HEK293T (cell line): ENCODE results near the gene NDUFV1.
"Not testable (repeated sequence)": the region's sequence is repeated elsewhere in the genome, so short reads cannot be mapped to it uniquely, and the experiment has no call there.

Experiments used
- CTCF ChIA-PET: fragments of 350-600 bp; formaldehyde crosslinking; extraction: SDS; loops from one replicate; lab custom pipeline; 2021; ENCODE audit warnings: antibody characterized with exemption, inconsistent platforms; lab: Yijun Ruan, JAX
- POLR2A ChIA-PET: fragments of 350-600 bp; formaldehyde crosslinking; extraction: SDS; loops from one replicate; lab custom pipeline; 2020; ENCODE audit warnings: antibody characterized with exemption, inconsistent platforms; lab: Yijun Ruan, JAX
- DNase-seq: peaks from one replicate; pipeline ENCODE4 v3.0.0; 2012; ENCODE audit warnings: mixed read lengths; ENCODE audit errors: extremely low spot score
- ARNT ChIP-seq: fragments of 450-650 bp; IDR thresholded peaks from 2 replicates; pipeline ENCODE4 v1.6.1; 2017; ENCODE audit warnings: mild to moderate bottlenecking
- BHLHE40 ChIP-seq: fragments of 450-650 bp; IDR thresholded peaks from 2 replicates; pipeline ENCODE4 v1.6.1; 2016; ENCODE audit warnings: mild to moderate bottlenecking, moderate library complexity, borderline replicate concordance
- CTBP1 ChIP-seq: fragments of 450-650 bp; IDR thresholded peaks from 2 replicates; pipeline ENCODE4 v1.6.1; 2016; ENCODE audit warnings: borderline replicate concordance
- ELF4 ChIP-seq: fragments of 450-650 bp; IDR thresholded peaks from 2 replicates; pipeline ENCODE4 v1.6.1; 2017; ENCODE audit warnings: antibody characterized with exemption
- FOXA1 ChIP-seq: fragments of 450-650 bp; IDR thresholded peaks from 2 replicates; pipeline ENCODE4 v1.6.1; 2016; ENCODE audit warnings: mild to moderate bottlenecking
- FOXK2 ChIP-seq: fragments of 450-650 bp; IDR thresholded peaks from 2 replicates; pipeline ENCODE4 v1.6.1; 2016; ENCODE audit warnings: mild to moderate bottlenecking
- FOXM1 ChIP-seq: fragments of 450-650 bp; IDR thresholded peaks from 2 replicates; pipeline ENCODE4 v1.6.1; 2017; ENCODE audit warnings: mild to moderate bottlenecking, borderline replicate concordance
- HDGF ChIP-seq: fragments of 450-650 bp; IDR thresholded peaks from 2 replicates; pipeline ENCODE4 v1.6.1; 2017; ENCODE audit warnings: antibody characterized with exemption, borderline replicate concordance
- L3MBTL2 ChIP-seq: fragments of 450-650 bp; conservative IDR thresholded peaks from 2 replicates; pipeline ENCODE4 v1.6.1; 2016; ENCODE audit warnings: mild to moderate bottlenecking
- LEF1 ChIP-seq: fragments of 450-650 bp; IDR thresholded peaks from 2 replicates; pipeline ENCODE4 v1.6.1; 2017; ENCODE audit warnings: mild to moderate bottlenecking, borderline replicate concordance
- NFRKB ChIP-seq: fragments of 450-650 bp; IDR thresholded peaks from 2 replicates; pipeline ENCODE4 v1.6.1; 2016; ENCODE audit warnings: mild to moderate bottlenecking, moderate library complexity
- PKNOX1 ChIP-seq: fragments of 450-650 bp; IDR thresholded peaks from 2 replicates; pipeline ENCODE4 v1.6.1; 2016
- SP1 ChIP-seq: fragments of 450-650 bp; IDR thresholded peaks from 2 replicates; pipeline ENCODE4 v1.6.1; 2017
- SUZ12 ChIP-seq: fragments of 450-650 bp; IDR thresholded peaks from 2 replicates; pipeline ENCODE4 v1.6.1; 2016; ENCODE audit warnings: mild to moderate bottlenecking
- TARDBP ChIP-seq: fragments of 450-650 bp; IDR thresholded peaks from 2 replicates; pipeline ENCODE4 v1.6.1; 2016
- ZNF384 ChIP-seq: fragments of 450-650 bp; IDR thresholded peaks from 2 replicates; pipeline ENCODE4 v1.6.1; 2016

NDUFV1 gene

DNA sequence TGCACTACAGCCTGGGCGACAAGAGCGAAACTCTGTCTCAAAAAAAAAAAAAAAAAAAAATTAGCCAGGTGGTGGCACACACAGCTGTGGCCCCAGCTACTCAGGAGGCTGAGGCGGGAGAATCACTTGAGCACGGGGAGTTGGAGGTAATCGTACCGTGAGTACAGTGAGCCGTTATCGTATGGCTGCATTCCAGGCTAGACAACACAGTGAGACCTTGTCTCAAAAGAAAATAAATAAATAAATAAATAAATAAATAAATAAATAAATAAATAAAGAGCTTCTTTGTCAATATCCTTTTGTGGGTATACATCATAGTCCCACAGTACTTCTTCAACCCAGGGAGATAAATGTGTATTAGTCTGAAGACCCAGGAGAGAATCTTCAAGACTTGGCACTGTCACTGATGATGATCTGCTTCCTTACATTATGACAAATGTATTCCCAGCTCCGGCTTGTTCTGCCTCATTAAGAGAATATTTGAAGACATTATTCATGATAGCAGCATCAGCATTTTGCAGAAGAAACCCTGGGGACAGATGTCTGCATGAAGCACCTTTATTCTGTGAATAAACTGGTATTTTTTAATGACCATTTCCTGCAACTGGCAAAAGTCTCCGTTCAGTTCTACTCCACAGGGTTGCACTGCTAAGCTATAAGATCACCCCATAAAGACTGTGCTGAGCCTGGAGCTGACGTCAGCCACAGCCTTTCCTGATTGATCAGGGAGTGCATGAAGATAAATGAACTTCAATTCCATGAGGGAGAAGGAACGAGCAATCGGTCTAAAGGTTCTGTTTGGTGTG, 45.4 kb downstream of the NDUFV1 start:
- POLR2A ChIA-PET, result no interaction called here
- DNase-seq, result no peak
- CTCF ChIA-PET, result interaction anchor here (2.7 kb wide), 1 partner anchor 22 kb away, joined by 10 read pairs; the partner anchor contains the start of gene NUDT8
- TF ChIP-seq FOXM1, result no peak
- no peak for TF ChIP-seq ELF4
- no peak for TF ChIP-seq SUZ12
- no peak for TF ChIP-seq CTBP1
- no peak for TF ChIP-seq FOXA1
- no peak for TF ChIP-seq TARDBP
- TF ChIP-seq LEF1, result no peak
- no peak for TF ChIP-seq L3MBTL2
- no peak for TF ChIP-seq HDGF
- TF ChIP-seq ZNF384, result no peak

GRCh38 chr11:67652965-67653845, 46.5 kb downstream of the NDUFV1 start:
- DNase-seq, result no peak
- CTCF ChIA-PET, result interaction anchor here (2.7 kb wide), 1 partner anchor 23 kb away, joined by 10 read pairs; the partner anchor contains the start of gene NUDT8
- POLR2A ChIA-PET, result no interaction called here
- no peak for TF ChIP-seq SP1

GRCh38 chr11:67654225-67654624, 47.5 kb downstream of the NDUFV1 start:
- CTCF ChIA-PET, result no interaction called here
- TF ChIP-seq FOXA1, result no peak
- TF ChIP-seq BHLHE40, result no peak
- TF ChIP-seq LEF1, result no peak
- TF ChIP-seq CTBP1, result no peak
- no peak for TF ChIP-seq ELF4
- TF ChIP-seq ZNF384, result no peak
- TF ChIP-seq L3MBTL2, result no peak
- TF ChIP-seq FOXK2, result no peak
- no peak for TF ChIP-seq NFRKB
- no peak for TF ChIP-seq SP1
- TF ChIP-seq PKNOX1, result no peak
- no peak for TF ChIP-seq ARNT
- TF ChIP-seq SUZ12, result no peak
- TF ChIP-seq FOXM1, result no peak
- no peak for DNase-seq
- POLR2A ChIA-PET, result no interaction called here

DNA sequence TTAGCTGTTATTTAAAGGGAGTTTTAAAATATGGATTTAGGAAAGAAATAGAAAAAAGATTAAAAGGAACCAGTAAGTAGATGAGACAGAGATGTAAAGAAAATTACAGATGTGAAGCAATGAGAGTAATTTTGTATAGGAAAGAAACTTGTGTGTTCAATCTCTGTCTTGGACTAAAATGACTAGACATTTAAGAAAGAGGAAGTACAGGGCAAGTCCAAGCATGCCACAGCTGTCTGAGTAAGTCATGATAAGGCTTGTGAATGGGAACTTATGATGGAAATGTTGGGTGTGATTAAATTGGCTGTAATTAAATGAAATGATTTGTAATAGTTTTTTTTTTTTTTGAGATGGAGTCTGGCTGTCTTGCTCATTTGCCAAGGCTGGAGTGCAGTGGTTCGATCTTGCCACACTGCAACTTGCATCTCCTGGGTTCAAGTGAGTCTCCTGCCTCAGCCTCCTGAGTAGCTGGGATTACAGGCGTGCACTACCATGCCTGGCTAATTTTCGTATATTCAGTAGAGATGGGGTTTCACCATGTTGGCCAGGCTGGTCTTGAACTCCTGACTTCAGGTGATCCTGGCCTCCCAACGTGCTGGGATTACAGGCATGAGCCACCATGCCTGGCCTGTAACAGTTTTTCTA, 49.7 kb downstream of the NDUFV1 start:
- ChIA-PET POLR2A (no interaction called here), CTCF (interaction anchor here (0.7 kb wide), 1 partner anchor 26 kb away, joined by 3 read pairs; no protein-coding TSS in a partner anchor)
- no peak for DNase-seq
- TF ChIP-seq FOXA1 (no peak), BHLHE40 (no peak), ARNT (no peak)

DNA sequence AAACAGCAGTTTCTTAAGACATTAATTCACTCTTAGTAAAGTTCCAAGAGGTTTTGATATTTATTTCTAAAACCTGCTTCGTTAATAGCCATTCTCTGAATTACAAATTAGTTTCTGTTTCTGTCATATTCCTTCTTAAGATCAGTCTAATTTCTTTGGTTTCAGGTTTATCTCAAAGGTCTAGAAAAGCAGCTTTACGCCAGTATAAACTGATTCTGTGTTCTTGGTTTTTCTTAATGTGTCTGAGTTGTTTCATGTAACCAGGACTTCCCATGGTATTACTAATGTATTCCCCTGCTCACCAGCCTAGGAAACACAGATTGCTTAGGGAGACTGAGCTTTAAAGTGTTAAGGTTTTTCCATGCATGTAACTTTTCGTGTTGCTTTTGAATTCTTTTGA, 50.6 kb downstream of the NDUFV1 start:
- ChIA-PET POLR2A (no interaction called here), CTCF (no interaction called here)
- TF ChIP-seq SP1 (no peak), SUZ12 (no peak), ARNT (no peak), NFRKB (no peak), TARDBP (no peak), FOXM1 (no peak), ZNF384 (no peak), FOXK2 (no peak)
- no peak for DNase-seq

- CTCF ChIA-PET, result interaction anchor here (0.5 to 1.6 kb wide), 7 partner anchors 8 to 131 kb away, joined by 3 to 4 read pairs (median 3); no protein-coding TSS in a partner anchor
- POLR2A ChIA-PET, result interaction anchor here (1.7 kb wide), 1 partner anchor 29 kb away, joined by 5 read pairs; the partner anchor contains the start of gene NUDT8
- DNase-seq, result not testable (repeated sequence)
Measured at GRCh38 chr11:67659651-67660165, 53.0 kb downstream of the NDUFV1 start.

GRCh38 chr11:67660752-67661151, 54.0 kb downstream of the NDUFV1 start:
- DNase-seq, CTCF ChIA-PET, POLR2A ChIA-PET: not testable (repeated sequence)
- TF ChIP-seq ZNF384, result peak; percentile 51; the same call in 1 of the 2 replicates
